Lower leg skin (tissue), 3 donors: ENCODE results near the gene HSDL1.

Experiments
- CTCF ChIP-seq, 3 donors: fragments of 450-650 bp; IDR thresholded peaks; one replicate each; pipeline ENCODE4 v1.5.1; 2016; ENCODE audit warnings: antibody characterized with exemption in 3 of 3, mild to moderate bottlenecking in 3 of 3, moderate library complexity in 2 of 3
- POLR2A ChIP-seq, 2 donors: fragments of 450-650 bp; IDR thresholded peaks; one replicate each; pipeline ENCODE4 v1.6.1; 2016 to 2017; ENCODE audit warnings: antibody characterized with exemption in 2 of 2, mild to moderate bottlenecking in 1 of 2, moderate library complexity in 1 of 2

GRCh38 chr16:84178146-84178765 is 33.3 kb upstream of the HSDL1 start:
- TF ChIP-seq CTCF (IDR thresholded peaks at IDR 0.05) (no peak), POLR2A (IDR thresholded peaks at IDR 0.05) (no peak)
